GM18520 (cell line): Measurements from ENCODE around the gene FLYWCH1.
"Not testable (repeated sequence)": the region's sequence is repeated elsewhere in the genome, so short reads cannot be mapped to it uniquely, and the experiment has no call there.

Source experiments
- ATAC-seq: cut with Tn5 transposase; IDR thresholded peaks from one replicate; pipeline ENCODE4 v1.9.1; 2021; ENCODE audit not compliant: unreplicated experiment

The FLYWCH1 gene

DNA sequence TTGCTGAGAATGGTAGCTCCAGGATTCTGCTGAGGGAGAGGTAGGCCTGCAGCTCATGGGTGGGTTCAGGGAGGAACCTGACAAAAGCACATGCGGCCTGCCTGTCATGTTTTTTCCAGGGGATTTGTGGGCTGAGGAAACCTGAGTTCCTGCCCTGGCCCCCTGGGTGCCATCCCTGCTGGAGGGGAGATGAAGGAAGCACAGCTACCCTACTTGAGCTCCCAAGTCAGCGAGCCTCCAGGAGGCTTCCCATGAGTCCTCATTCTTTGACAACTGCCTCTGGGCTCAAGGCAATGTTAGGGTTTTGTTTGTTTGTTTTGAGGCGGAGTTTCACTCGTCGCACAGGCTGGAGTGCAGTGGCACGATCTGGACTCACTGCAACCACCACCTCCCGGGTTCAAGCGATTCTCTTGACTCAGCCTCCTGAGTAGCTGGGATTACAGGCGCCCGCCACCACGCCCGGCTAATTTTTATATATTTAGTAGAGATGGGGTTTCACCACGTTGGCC, 12.1 kb upstream of the FLYWCH1 start:
- ATAC-seq: no peak

DNA sequence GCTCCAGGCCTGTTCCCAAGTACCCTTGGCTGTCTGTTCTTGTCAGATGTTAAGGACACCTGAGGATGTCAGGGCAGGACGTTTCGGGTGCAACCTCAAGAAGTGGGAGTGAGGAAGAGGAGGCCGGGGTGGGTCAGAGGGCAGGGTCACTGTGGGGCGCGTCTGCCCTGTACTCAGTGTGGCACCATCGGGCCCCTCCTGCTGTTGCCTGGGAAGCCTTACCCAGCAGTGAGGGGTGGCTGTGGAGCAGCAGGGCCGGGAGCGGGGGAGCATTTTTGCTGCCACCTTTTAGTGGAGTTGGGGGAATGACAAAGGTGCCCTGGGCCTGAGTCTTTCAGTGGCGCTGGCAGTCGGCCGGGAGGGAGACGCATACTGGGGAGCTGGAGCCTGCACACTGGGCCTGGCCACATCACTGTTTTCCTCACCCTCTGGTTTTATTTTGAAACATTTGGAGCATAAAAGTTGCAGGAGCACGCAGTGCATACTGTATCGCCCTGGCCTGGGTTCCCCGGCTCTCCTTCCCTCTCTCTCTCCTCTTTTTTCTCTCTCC, 11.1 kb upstream of the FLYWCH1 start:
- ATAC-seq: no peak

DNA sequence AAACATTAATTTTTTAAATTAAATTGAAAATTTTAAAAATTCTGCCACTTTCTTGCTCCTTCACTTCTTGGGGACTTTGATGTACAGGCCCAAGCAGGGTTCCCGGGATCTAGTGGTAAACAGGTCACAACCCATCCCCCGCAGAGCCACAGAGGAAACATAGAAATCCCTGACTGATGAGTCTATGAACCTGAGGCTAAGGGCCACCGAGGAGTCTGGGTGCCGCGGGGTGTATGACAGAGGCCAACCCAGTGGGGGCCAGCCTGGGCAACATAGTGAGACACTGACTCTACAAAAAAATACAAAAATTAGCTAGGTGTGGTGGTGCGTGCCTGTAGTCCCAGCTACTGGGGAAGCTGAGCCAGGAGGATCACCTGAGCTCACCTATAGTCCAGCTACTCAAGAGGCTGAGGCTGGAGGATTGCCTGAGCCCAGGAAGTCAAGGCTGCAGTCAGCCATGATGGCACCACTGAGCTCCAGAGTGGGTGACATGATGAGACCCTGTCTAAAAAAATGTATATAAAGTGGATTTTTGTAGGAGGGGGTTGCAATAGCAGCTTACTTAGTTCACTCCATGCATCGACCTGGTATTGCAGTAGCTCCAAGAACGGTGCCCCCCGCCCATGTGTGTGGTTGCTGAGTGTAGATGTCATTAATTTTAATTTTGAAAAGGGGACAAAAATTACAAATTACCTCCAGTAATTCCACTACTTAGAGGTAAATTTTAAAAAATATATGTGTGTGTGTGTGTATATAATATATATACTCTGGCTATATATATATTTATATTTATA, 9.2 kb upstream of the FLYWCH1 start:
- no peak for ATAC-seq

DNA sequence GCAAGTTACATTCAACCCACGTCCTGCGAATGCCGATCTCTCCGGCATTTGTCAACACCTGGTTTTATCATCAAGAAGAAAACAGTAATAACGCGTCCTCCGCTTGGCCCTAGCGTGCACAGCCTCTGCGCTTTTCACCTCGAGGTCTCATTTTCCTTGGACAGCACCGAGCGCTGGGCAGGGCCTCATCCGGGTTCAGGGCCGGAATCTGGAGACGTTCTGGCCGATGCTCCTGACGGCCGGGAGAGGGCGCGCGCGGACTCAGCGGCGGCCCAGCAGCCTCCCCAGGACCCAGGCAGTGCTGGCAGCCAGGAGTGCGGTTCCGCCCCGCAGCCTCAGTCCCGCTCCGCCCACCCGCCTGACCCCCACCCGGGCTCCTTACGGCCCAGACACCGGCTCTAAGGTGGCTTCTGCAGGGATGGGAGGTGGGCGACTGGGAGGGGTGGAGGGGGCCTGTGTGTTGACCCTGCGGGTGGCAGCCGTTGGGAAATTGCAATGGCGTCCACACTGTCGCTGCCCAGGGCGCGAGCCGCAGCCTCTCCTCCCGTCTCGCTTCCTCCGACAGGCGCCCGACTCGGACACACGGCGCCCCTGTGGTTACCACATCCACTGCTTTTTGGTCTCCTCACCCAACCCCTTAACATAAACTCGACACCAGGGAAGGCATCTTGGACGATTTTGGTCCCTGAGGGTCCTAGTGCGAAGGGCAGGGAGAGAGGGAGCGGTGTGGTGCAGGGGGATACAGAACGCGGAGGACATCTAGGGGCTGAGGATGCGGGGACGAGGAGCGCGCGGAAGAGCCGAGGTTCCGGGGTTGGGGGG, 7.4 kb upstream of the FLYWCH1 start:
- ATAC-seq: peak; percentile 37

DNA sequence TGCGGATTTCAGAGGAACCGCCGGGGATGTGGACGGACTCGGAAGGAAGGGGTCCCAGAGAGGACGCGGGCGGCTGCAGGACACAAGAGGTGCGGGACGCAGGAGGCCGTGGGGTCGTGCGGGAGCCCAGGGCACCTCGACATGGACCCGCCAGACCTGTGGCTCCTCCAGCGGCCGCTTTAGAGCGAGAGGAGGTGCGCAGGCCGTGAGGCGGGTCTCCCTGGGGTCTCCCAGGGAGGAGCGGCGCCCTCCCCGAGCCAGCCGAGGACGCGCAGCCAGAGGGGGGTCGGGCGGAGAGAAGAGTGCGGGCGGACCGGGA, 6.8 kb upstream of the FLYWCH1 start:
- peak; percentile 1 for ATAC-seq

DNA sequence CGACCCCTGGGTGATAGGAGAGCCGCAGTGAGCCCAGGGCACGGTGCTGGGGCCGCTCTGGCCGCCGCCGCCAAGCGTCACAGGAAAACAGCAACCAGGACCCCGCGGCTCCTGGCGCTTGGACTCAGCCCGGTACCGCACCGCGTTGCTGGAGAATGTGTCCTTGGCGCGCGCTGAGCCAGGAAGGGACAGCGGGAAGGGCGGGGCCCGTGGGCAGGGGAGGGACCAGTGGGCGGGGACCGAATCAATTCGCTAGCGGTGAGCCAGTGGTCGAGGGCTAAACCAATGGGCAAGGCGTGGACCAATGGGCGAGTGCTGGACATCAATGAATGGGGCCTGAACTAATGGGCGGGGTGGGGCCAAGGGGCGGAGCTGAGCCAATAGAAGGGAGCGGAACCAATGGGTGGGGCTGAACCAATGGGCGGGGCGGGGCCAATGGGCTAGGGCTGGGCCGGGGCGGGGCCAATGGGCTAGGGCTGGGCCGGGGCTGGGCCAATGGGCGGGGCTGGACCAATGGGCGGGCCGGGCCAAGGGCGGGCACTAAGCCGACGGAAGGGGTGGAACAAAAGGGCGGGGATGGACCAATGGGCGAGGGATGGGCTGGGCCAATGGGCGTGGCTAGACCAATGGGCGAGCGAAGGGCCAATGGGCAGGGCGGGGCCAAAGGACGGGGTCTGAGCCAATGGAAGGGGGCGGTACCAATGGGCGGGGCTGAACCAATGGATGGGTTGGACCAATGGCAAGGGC, 6.3 kb upstream of the FLYWCH1 start:
- peak; percentile 54 for ATAC-seq

DNA sequence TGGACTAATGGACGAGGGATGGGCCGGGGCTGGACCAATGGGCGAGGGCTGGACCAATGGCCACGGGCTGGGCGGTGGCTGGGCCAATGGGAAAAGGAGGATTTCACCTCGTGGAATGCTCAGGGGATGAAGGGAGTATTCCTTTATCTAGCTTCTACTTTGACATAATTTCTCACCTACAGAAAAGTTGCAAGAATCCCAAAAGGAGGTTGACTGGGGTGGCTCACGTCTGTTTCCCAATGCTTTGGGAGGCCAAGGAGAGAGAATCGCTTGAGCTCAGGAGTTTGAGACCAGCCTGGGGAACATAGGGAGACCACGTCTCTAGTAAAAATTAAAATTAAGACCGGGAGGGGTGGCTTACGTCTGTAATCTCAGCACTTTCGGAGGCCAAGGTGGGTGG, 5.7 kb upstream of the FLYWCH1 start:
- no peak for ATAC-seq

DNA sequence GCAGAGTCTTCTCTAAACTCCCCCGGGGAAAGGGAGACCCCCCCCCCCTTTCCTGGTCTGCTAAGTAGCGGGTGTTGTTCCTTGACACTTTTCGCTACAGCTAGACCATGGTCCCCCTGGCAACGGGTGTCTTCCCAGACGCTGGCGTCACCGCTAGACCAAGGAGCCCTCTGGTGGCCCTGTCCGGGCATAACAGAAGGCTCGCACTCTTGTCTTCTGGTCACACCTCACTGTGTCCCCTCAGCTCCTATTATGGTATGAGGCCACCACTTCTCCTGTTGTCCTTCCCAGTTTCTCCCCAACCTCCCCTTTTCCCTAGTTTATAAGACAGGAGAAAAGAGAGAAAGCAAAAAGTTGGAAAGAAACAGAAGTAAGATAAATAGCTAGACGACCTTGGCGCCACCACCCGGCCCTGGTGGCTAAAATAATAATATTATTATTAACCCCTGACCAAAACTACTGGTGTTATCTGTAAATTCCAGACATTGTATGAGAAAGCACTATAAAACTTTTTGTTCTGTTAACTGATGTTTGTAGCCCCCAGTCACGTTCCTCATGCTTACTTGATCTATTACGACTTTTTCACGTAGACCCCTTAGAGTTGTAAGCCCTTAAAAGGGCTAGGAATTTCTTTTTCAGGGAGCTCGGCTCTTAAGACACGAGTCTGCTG, 4.5 kb upstream of the FLYWCH1 start:
- ATAC-seq: not testable (repeated sequence)

DNA sequence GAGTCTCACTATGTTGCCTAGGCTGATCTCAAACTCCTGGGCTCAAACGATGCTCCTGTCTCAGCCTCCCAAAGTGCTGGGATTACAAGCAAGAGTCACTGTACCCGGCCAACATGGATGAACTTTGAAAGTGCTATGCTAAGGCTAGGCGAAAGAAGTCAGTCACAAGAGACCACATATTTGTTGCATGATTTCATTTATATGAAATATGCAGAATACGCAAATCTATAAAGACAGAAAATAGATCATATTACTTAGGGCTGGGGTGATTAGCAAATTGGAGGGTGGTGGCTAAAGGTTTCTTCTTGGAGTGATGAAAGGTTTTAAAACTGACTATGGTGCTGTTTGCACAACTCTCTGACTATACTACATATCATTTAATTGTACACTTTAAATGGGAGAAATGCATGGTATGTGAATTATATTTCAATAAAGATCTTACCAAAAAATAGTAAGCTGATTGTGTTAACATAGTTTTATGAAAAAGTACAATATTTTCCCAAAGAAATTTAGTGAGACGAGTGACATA, 1.2 kb upstream of the FLYWCH1 start:
- no peak for ATAC-seq

DNA sequence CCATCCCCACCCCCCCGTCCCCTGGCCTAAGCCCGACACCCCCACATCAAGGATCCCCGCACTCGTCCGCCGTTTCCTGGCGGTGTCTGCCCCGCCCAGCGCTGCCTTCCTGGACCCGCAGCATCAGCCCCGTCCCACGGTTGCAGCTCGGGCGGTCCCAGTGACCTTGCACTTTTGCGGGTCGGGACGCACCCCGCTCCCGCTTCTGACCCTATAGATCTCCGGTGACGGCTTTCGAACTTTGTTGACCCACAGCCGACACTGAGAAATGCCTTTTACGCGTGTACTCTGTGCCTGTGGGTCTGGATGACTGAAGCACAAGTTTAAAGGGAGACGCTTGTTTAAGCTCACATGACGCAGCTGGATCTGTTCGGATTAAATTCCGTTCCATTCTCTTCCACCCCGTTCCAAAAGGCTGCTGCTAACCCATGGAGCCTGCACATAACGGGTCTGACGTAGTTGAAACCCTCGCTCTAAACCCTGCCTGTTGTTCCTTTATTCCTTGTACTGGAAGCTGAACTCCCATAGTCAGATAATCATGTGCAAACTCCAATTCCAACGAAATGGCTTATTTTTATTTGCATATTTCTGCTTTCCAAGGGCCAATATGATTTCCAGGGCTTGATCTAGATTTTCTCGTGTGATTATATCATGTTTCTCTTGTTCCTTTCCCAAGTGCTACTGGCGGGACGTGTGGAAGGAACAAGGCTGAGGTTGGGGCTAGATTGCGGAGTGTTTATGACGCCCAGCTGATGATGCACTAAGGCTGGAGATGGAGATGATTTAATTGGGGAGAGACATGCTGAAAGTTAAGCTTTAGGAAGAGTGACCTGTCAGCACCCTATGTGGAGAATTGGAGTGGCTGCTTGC, 834 bp downstream of the FLYWCH1 start:
- ATAC-seq: no peak

DNA sequence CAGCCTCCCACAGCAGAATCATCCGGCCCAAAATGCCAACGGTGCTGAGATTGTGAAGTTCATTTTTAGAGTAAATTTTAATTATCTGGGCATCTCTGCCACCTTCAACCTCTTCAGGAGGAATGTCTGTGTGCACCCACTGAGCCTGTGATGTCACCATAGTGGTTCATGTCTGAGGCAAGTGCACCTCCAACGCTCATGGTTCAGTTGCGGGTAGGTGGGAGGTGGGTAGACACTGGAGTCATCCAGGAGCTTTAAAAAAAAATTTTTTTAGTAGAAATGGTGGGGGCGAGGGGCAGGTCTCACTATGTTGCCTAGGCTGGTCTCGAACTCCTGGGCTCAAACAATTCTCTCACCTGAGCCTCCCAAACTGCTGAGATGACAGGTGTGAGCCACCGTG, 1.9 kb downstream of the FLYWCH1 start:
- no peak for ATAC-seq

DNA sequence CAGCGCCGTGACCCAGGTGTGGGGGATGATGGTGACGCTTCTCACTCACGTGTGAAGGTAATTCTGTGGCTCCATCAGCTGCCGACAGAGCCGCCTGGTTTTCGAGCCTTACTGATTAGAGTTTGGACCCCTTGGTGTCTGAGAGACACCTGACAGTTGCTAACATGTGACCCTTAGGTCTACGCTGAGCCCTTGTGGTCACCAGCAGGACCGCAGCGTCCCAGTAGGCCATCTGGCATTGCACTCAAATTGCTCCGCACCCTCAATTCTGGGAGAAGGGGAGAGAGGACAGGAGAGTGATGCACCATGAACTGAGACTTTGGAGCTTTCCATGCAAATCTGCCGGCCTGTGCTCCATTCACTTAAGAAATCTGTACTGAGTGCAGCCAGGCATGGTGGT, 2.5 kb downstream of the FLYWCH1 start:
- no peak for ATAC-seq

DNA sequence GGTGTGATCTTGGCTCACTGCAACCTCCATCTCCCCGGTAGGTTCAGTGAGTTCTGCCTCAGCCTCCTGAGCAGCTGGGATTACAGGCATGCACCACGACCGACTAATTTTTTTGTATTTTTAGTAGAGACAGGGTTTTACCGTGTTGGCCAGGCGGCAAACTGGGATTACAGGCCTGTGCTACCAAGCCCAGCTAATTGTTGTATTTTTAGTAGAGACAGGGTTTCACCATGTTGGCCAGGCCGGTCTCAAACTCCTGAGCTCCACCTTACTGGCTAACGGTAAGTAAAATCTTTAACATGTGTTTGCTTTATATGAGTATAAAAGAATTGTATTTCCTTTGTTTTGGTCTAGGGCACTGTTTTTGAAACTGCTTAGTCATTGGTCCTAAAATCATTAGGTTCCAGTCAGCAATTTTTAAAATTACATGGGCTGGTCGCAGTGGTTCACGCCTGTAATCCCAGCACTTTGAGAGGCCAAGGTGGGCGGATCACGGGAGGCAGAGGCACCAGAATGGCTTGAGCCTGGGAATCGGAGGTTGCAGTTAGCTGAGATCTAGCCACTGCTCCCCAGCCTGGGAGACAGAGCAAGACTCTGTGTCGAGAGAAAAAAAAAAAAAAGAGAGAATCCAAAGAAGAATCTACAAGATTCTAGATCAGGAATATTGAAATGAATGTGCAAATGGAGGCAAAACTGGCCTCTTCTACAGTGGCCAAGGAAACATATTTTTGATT, 3.6 kb downstream of the FLYWCH1 start:
- no peak for ATAC-seq

DNA sequence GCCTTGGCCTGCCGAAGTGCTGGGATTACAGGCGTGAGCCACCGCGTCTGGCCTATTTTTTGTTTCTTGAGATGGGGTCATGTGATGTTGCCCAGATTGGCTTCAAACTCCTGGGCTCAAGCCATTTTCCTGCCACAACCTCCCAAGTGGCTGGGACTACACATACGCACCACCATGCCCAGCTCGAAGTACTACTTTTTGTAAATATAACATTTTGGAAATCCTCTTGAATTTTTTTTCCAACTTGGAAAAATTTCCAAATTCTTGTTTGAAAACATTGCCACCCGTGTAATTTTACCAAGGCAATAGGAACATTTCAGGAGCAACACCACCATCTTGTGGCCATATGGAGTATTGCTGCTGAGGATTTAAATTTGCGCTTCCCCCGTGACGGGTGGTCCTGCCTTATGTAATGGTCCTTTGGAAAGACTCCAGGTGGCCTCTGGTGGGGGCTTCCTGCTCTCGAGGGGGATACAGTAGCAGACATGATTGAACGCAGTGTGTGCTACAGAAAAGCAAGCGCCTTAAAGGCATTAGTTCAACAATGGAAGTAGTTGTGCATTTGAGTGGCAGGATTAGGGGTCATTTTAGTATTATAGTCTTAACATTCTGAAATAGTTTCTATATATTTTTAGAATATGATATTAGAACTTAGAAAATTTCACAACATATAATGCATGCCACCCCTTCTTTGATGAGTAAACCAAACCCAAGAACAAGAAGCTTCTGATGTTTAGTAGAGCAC, 8.0 kb downstream of the FLYWCH1 start:
- ATAC-seq: no peak

DNA sequence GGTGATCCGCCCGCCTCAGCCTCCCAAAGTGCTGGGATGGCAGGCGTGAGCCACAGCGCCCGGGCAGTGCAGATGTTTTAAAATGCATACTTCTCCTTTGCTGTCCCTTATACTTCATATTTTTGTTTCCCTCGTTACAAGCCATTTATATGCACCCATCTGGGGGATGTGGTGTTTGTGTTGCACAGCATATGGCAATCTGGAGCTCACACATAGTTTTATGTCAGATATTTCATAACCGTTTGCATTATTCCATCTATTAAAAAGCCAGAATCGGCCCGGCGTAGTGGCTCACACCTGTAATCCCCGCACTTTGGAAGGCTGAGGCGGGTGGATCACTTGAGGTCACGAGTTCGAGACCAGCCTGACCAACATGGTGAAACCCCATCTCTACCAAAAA, 11.8 kb downstream of the FLYWCH1 start:
- ATAC-seq: no peak

DNA sequence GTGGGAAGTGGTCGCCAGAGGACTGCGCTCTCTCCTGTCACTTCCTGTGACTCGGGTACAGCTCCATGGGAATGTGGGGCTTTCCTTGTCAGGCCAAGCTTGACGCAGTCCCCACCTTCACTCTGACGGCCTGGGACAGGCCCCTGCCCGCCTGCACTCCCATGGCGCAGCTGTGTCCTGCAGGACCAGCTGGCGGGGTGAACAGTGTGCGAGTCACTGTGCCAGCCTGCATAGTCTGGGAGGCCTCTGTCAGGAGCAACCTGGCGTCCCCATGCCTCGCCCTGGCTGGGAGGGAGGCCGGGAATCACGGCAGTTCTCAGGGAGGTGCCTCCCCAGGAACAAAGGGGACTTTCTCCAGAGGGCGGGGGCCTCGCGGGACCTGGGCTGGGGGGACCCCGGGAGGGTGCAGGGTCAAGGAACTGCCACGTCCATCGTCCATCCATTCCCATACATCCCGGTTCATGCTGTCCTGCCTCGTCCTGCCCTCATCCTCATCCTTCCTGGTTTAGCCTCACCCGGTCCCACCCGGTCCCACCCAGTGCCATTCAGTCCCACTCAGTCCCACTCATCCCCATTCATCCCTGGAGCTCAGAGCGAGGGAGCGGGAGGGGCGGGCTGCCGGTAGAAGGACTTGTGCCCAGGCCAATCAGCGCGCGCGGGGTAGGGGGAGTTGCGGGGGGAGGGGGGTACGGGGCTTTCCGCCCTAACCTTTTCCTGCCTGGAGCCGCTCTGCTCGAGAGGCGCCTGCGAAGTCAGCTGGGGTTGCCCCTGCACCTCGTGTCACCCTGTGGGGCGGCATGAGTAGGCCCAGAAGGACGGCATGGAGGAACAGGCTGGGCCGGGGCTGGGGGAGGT, 13.4 kb downstream of the FLYWCH1 start:
- no peak for ATAC-seq

DNA sequence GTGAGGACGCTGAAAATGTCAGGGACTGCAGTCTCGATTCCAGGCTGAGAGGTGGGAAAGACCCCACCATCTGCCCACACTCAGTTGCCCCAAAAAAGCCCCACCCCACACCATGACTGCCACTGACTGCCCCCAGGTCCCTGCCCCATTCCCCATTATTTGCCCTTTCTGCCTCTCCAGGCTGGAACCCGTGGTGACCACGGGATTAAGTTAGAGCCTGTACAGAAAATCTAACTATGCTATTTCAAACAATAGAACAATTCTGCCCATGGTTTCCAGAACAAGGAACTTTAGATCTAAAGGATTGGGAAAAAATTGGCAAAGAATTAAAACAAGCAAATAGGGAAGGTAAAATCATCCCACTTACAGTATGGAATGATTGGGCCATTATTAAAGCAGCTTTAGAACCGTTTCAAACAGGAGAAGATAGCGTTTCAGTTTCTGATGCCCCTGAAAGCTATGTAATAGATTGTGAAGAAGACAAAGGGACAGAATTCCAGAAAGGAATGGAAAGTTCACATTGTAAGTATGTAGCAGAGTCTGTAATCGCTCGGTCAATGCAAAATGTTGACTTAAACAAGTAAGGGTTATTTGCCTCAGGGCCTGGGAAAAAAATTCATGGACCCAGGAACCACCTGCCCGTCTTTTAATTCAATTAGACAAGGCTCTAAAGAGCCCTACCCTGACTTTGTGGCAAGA, 14.4 kb downstream of the FLYWCH1 start:
- no peak for ATAC-seq
